CD14-positive monocyte (primary cell): ENCODE results near the gene DPEP2NB. TPM values are rescaled to one million over a fixed set of nuclear protein-coding genes. Genes with fewer than 3 reads are reported as not detected.

Source experiments
- DNase-seq, 3 donors: peaks; one replicate each; pipeline ENCODE4 v3.0.0-alpha.2; 2011 to 2022
- H2AFZ ChIP-seq: 2 replicates; pipeline ENCODE4 v1.6.0; 2012; ENCODE audit warnings: mild to moderate bottlenecking, low read depth, low read length, inconsistent platforms; ENCODE audit not compliant: insufficient read depth, poor library complexity, severe bottlenecking
- H3K27ac ChIP-seq, 2 donors: 1 replicate in 1 of 2; 2 replicates in 1 of 2; pipeline ENCODE4 v1.5.1; 2012 to 2013; ENCODE audit warnings: low read length in 2 of 2, control low read depth in 1 of 2, inconsistent platforms in 1 of 2, low read depth in 1 of 2, mild to moderate bottlenecking in 1 of 2
- H3K27me3 ChIP-seq, 2 donors: one replicate each; pipeline versions ENCODE4 v1.6.0 to v1.6.1; 2011 to 2013; ENCODE audit warnings: low read length in 2 of 2; ENCODE audit not compliant: control insufficient read depth in 2 of 2, insufficient read depth in 2 of 2
- H3K36me3 ChIP-seq, 2 donors: replicated peaks in 1 of 2; 1 replicate in 1 of 2; 2 replicates in 1 of 2; pipeline versions ENCODE4 v1.5.1 to v1.6.1; 2012 to 2013; ENCODE audit warnings: low read length in 2 of 2, control low read depth in 1 of 2, inconsistent platforms in 1 of 2, mild to moderate bottlenecking in 1 of 2; ENCODE audit not compliant: insufficient read depth in 2 of 2, control insufficient read depth in 1 of 2
- H3K4me1 ChIP-seq, 2 donors: 1 replicate in 1 of 2; 2 replicates in 1 of 2; pipeline versions ENCODE4 v1.5.1 to v1.6.1; 2012 to 2013; ENCODE audit warnings: low read length in 2 of 2, control low read depth in 1 of 2, inconsistent platforms in 1 of 2, mild to moderate bottlenecking in 1 of 2, moderate library complexity in 1 of 2; ENCODE audit not compliant: insufficient read depth in 2 of 2, control insufficient read depth in 1 of 2
- H3K4me2 ChIP-seq: replicated peaks from 2 replicates; pipeline ENCODE3; 2012; ENCODE audit warnings: low read length, moderate library complexity, mild to moderate bottlenecking; ENCODE audit not compliant: poor library complexity, severe bottlenecking; ENCODE audit errors: extremely low read depth
- H3K4me3 ChIP-seq, 3 experiments: fragments of 200-600 bp in 1 of 3; sonication (generic) in 1 of 3; replicated peaks in 1 of 3; 1 replicate in 2 of 3; 2 replicates in 1 of 3; pipeline ENCODE4 v1.5.1; 2011 to 2013; ENCODE audit warnings: low read length in 3 of 3, mild to moderate bottlenecking in 3 of 3, control low read depth in 2 of 3, low read depth in 2 of 3, inconsistent platforms in 1 of 3, moderate library complexity in 1 of 3
- H3K79me2 ChIP-seq: 2 replicates; pipeline ENCODE4 v1.6.0; 2012; ENCODE audit warnings: mild to moderate bottlenecking, control low read depth, inconsistent platforms, low read length, moderate library complexity; ENCODE audit not compliant: insufficient read depth
- H3K9ac ChIP-seq: 2 replicates; pipeline ENCODE4 v1.6.0; 2017; ENCODE audit warnings: low read length, mild to moderate bottlenecking; ENCODE audit not compliant: insufficient read depth, poor library complexity, severe bottlenecking
- H3K9me3 ChIP-seq, 2 donors: replicated peaks in 1 of 2; 1 replicate in 1 of 2; 2 replicates in 1 of 2; pipeline versions ENCODE4 v1.5.1 to v1.6.1; 2012 to 2013; ENCODE audit warnings: low read length in 2 of 2, control low read depth in 1 of 2; ENCODE audit not compliant: control insufficient read depth in 1 of 2, insufficient read depth in 1 of 2
- H4K20me1 ChIP-seq: 2 replicates; pipeline ENCODE4 v1.6.0; 2012; ENCODE audit warnings: mild to moderate bottlenecking, low read length, control low read depth, moderate library complexity; ENCODE audit not compliant: insufficient read depth
- H3K27ac Mint-ChIP-seq, 7 donors: one replicate each; pipeline ENCODE4 v1.8.0; 2020; ENCODE audit warnings: mild to moderate bottlenecking in 7 of 7, mixed read lengths in 7 of 7, moderate library complexity in 6 of 7, inconsistent platforms in 2 of 7
- H3K27me3 Mint-ChIP-seq, 3 donors: one replicate each; pipeline ENCODE4 v1.8.0; 2021 to 2022; ENCODE audit warnings: low read depth in 3 of 3, mild to moderate bottlenecking in 3 of 3, mixed read lengths in 3 of 3, moderate library complexity in 3 of 3, inconsistent platforms in 1 of 3
- H3K36me3 Mint-ChIP-seq, 2 donors: one replicate each; pipeline ENCODE4 v1.8.0; 2020; ENCODE audit warnings: mixed read lengths in 2 of 2, inconsistent platforms in 1 of 2, mild to moderate bottlenecking in 1 of 2
- H3K4me1 Mint-ChIP-seq: one replicate; pipeline ENCODE4 v1.8.0; 2020; ENCODE audit warnings: mild to moderate bottlenecking, mixed read lengths
- H3K4me3 Mint-ChIP-seq, 2 donors: one replicate each; pipeline ENCODE4 v1.8.0; 2020; ENCODE audit warnings: mild to moderate bottlenecking in 2 of 2, mixed read lengths in 2 of 2, moderate library complexity in 1 of 2
- H3K9me3 Mint-ChIP-seq, 7 donors: one replicate each; pipeline ENCODE4 v1.8.0; 2020 to 2022; ENCODE audit warnings: mixed read lengths in 7 of 7, mild to moderate bottlenecking in 6 of 7, moderate library complexity in 6 of 7, inconsistent platforms in 2 of 7
- WGBS: methylation state at CpG from one replicate; pipeline ENCODE4 v1.1.5; 2013; ENCODE audit warnings: missing lambda C conversion rate; ENCODE audit not compliant: insufficient coverage; 5-methylcytosine and 5-hydroxymethylcytosine counted together
- intact Hi-C, 2 donors: fragments of 100-400 bp; cut with micrococcal nuclease; formaldehyde crosslinking; loops; one replicate each; pipeline versions ENCODE4 v1.15.0 to v1.15.1; 2023
- polyA plus RNA-seq, 3 donors: library from polyadenylated mRNA; depleted of rRNA in 1 of 3; unstranded in 2 of 3; stranded (reverse) in 1 of 3; fragments of 300-500 nt in 2 of 3; fragments of >200 nt in 1 of 3; fragmentation: Illumina TruSeq in 2 of 3; gene quantifications; 1 replicate in 2 of 3; 2 replicates in 1 of 3; pipeline ENCODE4 v1.2.3, GENCODE V29; 2012 to 2021
- TF ChIP-seq, protein P1 (sequence below): fragments of 200-600 bp; IDR thresholded peaks from one replicate; pipeline ENCODE4 v1.8.0; 2022; ENCODE audit warnings: antibody characterized with exemption, mild to moderate bottlenecking

The DPEP2NB gene
- polyA plus RNA-seq, 3 donors, result not detected

DNA sequence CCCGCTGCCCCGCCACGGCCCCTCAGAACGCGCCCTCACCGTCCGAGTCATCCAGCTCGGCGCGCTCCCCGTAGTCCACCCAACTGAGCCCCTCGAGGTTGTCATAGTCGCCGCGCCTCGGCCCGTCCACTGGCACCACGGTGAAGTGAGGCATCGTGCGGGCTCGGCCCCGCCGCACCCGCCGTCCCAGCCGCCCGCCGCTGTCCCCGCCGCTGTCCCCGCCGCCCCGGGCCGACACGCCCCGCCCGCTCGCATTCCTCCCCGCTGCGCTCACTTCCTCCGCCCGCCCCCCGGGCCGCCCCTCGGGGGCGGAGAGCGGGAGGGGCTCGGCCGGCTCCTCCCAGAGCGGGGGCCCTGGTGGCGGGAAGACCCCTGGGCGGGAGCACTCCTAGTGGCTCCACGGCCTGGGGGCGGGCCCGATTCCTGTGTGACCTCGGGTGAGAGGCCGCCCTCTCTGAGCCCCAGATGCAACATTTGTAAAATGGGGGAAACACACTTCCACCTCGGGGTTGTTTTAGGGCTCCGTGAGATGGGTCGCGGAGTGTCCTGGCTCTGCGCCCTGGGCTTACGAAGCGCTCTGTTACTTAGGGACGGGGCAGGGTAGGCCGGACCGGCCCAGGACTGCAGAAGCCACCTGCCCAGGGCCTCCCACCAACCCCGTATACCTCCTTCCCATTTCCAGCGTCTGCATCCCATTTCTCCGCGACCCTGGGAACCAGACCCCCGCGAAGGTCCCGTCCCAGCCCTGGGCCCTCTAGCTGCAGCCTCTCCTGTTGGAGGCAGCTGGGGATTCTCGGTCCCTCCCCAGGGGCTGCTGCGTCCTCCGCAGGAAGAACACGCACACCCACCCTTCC is 47.1 kb downstream of the DPEP2NB start, which contains the start of gene SLC12A4:
Gene SLC12A4, minus strand, starts transcription at position 238 of the 854 bp plus-strand sequence. Its CDS starts 84 bp downstream, at position 154.
- peak in 2 of 3 donors; percentile 14 to 34 for DNase-seq
- Mint-ChIP-seq H3K36me3 (peaks cover 0 to 11% of the 10 kb centered on the region in 2 donors), H3K4me1 (peaks cover 26% of the 10 kb centered on the region)

DNA sequence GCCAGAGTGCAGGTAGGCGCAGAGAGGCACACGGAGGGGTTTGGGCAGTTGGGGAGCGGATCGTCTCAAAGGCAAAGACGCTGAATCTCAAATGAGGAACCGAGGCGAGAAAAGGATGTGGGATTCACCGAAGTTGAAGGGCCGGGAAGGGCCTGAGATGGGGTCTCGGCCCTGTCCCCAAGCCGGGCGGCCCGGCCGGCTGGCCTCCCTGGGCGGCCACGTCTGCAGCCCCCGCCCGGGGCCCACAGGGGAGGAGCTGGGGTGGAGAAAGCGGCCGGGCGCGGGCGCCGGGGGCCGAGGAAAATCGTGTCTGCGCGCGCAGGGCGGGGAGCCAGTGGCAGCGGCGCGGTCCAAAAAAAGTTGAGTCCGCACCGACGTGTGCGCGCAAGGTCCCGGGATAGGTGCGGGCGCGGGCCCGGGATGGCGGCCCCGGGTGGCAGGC is 47.7 kb downstream of the DPEP2NB start:
- Mint-ChIP-seq H3K4me1 (peaks cover 26% of the 10 kb centered on the region), H3K9me3 (no peaks in the 10 kb centered on the region), H3K36me3 (peaks cover 3 to 13% of the 10 kb centered on the region in 2 donors), H3K27ac (peak overlapping the region; percentile 61 to 89 (median 78)), H3K4me3 (peak overlapping the region; percentile 98 to 99), H3K27me3 (peaks cover 2 to 6% (median 6%) of the 10 kb centered on the region in 3 donors)
- H3K4me2 ChIP-seq, result peak overlapping the region; percentile 90
- H3K79me2 ChIP-seq, result peaks cover 23% of the 10 kb centered on the region
- under 1% methylated on average over 42 of the region's 45 CpGs for WGBS
- peak in 2 of 3 donors; percentile 32 to 39 for DNase-seq
- no peaks in the 10 kb centered on the region for H3K9me3 ChIP-seq
- peak overlapping the region; percentile 83 to 91 (median 91) for H3K4me3 ChIP-seq
- H3K27me3 ChIP-seq, result no peaks in the 10 kb centered on the region
- TF ChIP-seq, protein P1, sequence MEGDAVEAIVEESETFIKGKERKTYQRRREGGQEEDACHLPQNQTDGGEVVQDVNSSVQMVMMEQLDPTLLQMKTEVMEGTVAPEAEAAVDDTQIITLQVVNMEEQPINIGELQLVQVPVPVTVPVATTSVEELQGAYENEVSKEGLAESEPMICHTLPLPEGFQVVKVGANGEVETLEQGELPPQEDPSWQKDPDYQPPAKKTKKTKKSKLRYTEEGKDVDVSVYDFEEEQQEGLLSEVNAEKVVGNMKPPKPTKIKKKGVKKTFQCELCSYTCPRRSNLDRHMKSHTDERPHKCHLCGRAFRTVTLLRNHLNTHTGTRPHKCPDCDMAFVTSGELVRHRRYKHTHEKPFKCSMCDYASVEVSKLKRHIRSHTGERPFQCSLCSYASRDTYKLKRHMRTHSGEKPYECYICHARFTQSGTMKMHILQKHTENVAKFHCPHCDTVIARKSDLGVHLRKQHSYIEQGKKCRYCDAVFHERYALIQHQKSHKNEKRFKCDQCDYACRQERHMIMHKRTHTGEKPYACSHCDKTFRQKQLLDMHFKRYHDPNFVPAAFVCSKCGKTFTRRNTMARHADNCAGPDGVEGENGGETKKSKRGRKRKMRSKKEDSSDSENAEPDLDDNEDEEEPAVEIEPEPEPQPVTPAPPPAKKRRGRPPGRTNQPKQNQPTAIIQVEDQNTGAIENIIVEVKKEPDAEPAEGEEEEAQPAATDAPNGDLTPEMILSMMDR, result no peak
- intact Hi-C loops, result no loop called here
- H4K20me1 ChIP-seq, result peaks cover 47% of the 10 kb centered on the region
- H2AFZ ChIP-seq, result peak overlapping the region; percentile 93
- peak overlapping the region; percentile 79 for H3K9ac ChIP-seq
- peaks cover 18 to 24% of the 10 kb centered on the region in 2 donors for H3K4me1 ChIP-seq
- peaks cover 0 to 10% of the 10 kb centered on the region in 2 donors for H3K36me3 ChIP-seq
- peak overlapping the region in 1 of 2 donors; percentile 63 for H3K27ac ChIP-seq

More for the DNA sequence above, 47.1 kb downstream of the DPEP2NB start, which contains the start of gene SLC12A4:
- Histone ChIP-seq H3K4me2 (peak within 1 kb of the TSS; percentile 90), H2AFZ (peak within 1 kb of the TSS; percentile 93), H3K9ac (peak within 1 kb of the TSS; percentile 79), H3K27me3 (no peaks in the 10 kb centered on the region), H3K4me3 (peak within 1 kb of the TSS; percentile 83 to 91 (median 91)), H3K36me3 (peaks cover 0 to 3% of the 10 kb centered on the region in 2 donors), H3K79me2 (peaks cover 23% of the 10 kb centered on the region), H3K4me1 (peaks cover 18 to 24% of the 10 kb centered on the region in 2 donors), H4K20me1 (peaks cover 42% of the 10 kb centered on the region), H3K9me3 (no peaks in the 10 kb centered on the region), H3K27ac (peak within 1 kb of the TSS in 1 of 2 donors; percentile 63)
- intact Hi-C loops, result no loop called here
- Mint-ChIP-seq H3K4me3 (peak within 1 kb of the TSS; percentile 98 to 99), H3K27me3 (peaks cover 5 to 6% (median 6%) of the 10 kb centered on the region in 3 donors), H3K27ac (peak within 1 kb of the TSS; percentile 61 to 89 (median 78)), H3K9me3 (no peaks in the 10 kb centered on the region)
- WGBS, result under 1% methylated on average over 71 of the region's 78 CpGs
- TF ChIP-seq, protein P1, result no peak
